ENCODE measurements around the gene RAPGEF1.

RAPGEF1 gene

DNA sequence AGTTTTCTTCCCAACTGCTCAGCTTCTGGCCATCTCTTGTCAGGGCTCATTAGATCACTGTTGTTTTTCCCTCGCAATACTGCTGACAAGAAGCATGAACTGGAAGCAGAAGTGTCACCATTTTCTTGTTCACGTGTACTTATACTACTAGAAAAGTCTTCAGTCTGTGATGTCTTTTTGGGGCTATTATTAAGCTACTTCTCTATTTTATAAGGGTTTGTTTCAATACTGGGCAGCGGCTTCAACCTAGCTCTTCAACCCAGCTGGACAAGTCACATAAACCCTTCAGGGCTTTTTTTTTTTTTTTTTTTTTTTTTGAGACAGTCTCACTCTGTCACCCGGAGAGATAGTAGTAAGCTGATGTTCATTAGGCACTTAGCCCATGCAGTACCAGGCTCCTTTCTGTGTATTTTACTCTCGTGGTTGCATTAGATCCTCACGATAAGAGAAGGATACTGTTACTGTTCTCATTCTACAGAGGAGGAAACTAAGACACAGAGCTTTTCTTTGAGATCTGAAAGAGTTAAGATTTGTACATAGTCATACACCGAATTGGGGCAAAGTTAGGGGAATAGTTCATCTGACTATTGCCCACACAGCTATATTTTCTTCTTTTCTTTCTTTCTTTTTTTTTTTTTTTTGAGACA lies 20.5 kb downstream of the RAPGEF1 start:
- no peak for TF ChIP-seq ZFX (IDR thresholded peaks at IDR 0.05; ENCODE audit: borderline replicate concordance)
- TF ChIP-seq, protein P1, sequence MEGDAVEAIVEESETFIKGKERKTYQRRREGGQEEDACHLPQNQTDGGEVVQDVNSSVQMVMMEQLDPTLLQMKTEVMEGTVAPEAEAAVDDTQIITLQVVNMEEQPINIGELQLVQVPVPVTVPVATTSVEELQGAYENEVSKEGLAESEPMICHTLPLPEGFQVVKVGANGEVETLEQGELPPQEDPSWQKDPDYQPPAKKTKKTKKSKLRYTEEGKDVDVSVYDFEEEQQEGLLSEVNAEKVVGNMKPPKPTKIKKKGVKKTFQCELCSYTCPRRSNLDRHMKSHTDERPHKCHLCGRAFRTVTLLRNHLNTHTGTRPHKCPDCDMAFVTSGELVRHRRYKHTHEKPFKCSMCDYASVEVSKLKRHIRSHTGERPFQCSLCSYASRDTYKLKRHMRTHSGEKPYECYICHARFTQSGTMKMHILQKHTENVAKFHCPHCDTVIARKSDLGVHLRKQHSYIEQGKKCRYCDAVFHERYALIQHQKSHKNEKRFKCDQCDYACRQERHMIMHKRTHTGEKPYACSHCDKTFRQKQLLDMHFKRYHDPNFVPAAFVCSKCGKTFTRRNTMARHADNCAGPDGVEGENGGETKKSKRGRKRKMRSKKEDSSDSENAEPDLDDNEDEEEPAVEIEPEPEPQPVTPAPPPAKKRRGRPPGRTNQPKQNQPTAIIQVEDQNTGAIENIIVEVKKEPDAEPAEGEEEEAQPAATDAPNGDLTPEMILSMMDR (IDR thresholded peaks at IDR 0.05) = no peak
- no peak overlapping the region for H3K27ac ChIP-seq

DNA sequence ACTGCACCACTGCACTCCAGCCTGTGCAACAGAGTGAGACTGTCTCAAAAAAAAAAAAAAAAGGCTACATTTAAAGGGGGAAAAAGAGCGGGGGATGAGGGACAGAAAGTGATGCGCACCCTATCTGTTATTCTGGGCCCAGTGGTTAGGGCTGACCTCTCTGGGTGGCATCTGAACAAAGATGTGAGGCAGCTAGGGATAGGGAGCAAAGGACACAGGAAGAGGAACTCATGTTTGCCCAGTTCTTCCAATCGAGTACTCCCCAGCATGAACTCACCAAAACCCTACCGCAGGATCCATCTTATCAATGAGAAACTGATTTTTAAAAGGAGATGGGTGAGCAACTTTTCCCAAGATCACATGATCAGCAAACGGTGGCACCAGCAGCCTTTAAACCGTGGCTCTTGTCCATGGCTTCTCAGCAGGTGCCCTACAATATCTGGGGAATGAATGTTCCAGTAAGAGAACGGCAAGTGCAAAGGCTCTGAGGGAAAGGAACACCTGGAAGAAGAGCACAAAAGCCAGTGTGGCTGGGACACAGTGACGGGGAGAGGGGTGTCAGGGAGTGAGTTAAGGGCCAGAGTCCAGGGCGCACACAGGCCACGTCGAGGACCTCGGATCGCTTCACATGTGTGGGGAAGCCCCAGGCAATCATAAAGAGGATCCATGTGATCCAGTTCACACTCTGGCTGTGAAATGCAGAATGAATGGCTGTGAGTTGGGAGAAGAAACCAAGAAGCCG lies 22.0 kb downstream of the RAPGEF1 start:
- TF ChIP-seq, protein P1 (IDR thresholded peaks at IDR 0.05) = no peak
- no peak for TF ChIP-seq ZFX (IDR thresholded peaks at IDR 0.05; ENCODE audit: borderline replicate concordance)
- no peak overlapping the region for H3K27ac ChIP-seq

- TF ChIP-seq, protein P1 (IDR thresholded peaks at IDR 0.05) = no peak
- no peak for TF ChIP-seq ZFX (IDR thresholded peaks at IDR 0.05; ENCODE audit: borderline replicate concordance)
- H3K27ac ChIP-seq = no peak overlapping the region
These were observed 24.0 kb downstream of the RAPGEF1 start for GRCh38 chr9:131715906-131716305.

DNA sequence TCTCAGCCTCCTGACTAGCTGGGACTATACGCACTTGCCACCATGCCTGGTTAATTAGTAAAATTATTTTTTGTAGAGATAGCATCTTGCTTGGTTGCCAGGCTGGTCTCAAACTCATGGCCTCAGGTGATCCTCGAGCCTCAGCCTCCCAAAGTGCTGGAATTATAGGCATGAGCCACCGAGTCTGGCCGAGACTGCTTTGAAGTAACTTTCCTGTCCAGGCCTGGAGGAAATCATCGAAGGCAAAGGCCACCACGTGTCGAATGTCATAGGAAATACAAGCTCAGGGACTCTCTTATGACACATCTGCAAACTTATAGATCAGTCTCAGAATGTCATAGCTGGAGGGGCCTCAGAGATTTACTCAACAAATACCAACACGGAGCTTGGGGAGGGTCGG lies 25.1 kb downstream of the RAPGEF1 start:
- H3K27ac ChIP-seq = no peak overlapping the region
- TF ChIP-seq, protein P1 (IDR thresholded peaks at IDR 0.05) = no peak
- TF ChIP-seq ZFX (IDR thresholded peaks at IDR 0.05; ENCODE audit: borderline replicate concordance) = no peak

DNA sequence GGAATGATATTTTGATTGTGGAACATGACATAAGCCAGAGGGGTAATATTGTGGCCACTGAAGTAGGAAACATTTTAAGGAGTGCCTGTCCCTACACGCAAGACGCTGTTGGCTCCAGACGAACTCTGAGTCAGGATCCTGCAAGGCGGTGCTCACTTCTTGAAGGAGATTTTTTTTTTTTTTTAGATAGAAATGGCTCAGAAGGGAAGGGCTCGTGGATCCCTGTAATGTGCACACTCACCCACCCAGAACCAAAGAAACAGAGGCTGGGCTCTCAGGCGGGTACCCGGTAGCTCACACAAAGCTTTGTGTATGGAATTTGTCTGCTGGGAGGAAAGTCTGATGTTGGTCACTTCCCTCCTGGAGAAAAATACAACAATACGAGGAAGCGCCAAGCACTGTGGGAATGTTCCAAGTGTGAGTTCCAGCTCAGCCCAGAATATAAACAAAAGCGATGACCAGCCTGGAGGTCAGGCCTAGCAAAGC lies 25.7 kb downstream of the RAPGEF1 start:
- H3K27ac ChIP-seq = no peak overlapping the region
- no peak for TF ChIP-seq ZFX (IDR thresholded peaks at IDR 0.05; ENCODE audit: borderline replicate concordance)
- TF ChIP-seq, protein P1 (IDR thresholded peaks at IDR 0.05) = no peak

DNA sequence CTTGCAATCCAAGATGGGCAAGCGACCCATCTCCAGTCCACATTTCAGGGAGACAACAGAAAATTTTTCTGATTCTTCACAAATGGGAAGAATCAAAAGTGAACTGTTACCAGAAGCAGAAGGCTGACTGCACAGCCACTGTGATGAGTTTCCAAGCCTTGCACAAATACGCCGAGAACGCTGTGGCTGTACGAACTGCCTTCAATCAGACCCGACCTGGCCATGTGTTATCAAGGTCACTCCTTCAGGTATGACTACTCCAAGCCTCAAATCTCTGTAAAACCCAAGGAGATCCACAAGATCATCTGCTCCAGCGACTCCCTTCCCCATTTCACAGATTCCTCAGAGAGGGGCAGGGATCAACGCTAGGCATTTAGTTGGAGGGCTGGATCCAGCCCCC lies 26.9 kb downstream of the RAPGEF1 start:
- no peak overlapping the region for H3K27ac ChIP-seq
- TF ChIP-seq, protein P1 (IDR thresholded peaks at IDR 0.05) = no peak
- TF ChIP-seq ZFX (IDR thresholded peaks at IDR 0.05; ENCODE audit: borderline replicate concordance) = no peak

GRCh38 chr9:131712151-131712716 lies 27.6 kb downstream of the RAPGEF1 start:
- no peak overlapping the region for H3K27ac ChIP-seq
- TF ChIP-seq, protein P1 (IDR thresholded peaks at IDR 0.05) = no peak
- no peak for TF ChIP-seq ZFX (IDR thresholded peaks at IDR 0.05; ENCODE audit: borderline replicate concordance)

Measured in 22Rv1 (cell line).